HUDEP-2 (cell line): ENCODE results near the gene STRADA.

Experiments
- DNase-seq, 76 experiments: peaks; one replicate each; lab custom pipeline; 2025; ENCODE audit not compliant: unreplicated experiment in 76 of 76; lab: John Stamatoyannopoulos, UW

STRADA gene

DNA sequence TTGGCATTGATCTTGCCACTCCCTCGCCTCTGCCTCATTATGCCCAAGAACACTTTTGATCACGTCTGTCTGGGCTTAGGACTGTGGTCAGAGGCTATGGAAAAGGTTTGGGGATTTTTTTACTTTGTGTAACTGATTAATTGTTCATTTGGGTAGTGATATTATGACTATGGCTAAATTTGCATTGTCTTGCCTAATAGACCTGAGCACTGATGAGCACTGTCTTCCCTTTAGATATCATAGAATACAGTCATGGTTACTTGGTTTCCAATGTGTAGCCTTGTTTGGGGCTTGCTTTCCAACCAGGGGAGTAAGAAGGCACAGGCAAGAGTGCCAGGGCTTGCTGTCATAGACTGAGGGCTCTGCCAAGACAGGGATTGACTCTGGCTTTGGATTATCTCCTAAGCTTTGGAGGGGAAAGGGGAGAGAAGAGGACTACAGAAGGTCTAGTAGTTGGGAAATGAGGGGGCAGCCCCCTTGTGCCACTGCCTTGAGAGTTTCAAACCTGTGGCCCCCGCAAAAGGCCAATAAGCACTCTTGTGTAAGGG is 55.4 kb downstream of the STRADA start:
- DNase-seq = no peak

DNA sequence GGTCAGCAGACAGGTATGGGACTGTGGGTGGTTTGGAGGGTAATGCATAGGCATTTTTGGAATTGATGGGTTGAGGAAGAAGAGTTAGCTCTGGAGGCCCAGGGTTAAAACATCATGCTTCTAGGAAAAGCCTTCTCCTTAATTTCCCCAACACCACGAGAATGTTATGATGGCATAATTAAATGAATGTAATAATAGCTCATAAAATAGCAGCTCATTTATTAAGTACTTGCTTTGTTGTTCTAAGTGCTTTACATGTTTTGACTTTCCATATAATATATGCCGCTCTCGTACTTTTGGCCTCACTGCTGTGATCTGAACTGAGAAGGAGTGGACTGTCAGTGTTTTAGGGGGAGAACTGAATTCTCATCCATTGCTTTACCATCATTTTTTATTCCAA is 56.0 kb downstream of the STRADA start:
- DNase-seq = no peak

DNA sequence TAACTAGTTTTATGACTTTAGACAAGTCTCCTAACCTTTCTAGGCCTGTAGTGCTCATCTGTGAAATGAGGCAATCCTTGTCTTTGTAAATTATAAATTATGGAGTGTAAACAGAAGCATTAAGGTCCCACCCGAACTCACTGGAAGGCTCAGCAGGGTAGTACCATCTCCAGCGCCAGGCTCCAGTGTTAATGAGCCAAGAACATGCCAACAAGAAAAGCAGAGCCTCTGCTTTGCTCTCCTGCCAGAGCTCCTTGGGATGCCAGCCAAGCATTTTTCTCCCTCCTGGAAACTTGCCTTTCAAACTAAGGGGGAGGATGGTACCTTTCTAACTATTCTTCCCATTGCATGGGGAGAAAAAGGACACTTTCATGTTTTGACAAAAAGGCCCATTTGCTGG is 56.6 kb downstream of the STRADA start:
- DNase-seq = no peak

DNA sequence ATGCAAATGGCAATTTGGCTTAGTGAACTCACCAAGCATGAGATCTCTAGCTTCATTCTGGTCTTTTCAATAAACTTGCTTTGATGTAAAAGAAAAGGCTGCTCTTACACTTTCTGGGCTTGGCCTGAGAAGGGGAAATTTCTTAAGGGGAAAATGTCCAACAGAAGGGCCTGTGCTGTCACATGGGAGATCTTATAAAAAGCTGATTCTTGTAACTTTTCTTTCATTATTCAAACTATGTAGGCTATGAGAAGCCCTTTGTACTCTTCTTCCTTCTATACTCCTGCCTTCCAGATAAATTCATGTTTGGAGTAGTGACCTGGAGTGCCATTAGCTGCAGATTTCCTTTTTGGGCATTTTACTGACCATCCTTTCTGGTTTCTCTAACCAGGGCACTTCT is 58.6 kb downstream of the STRADA start:
- no peak for DNase-seq

DNA sequence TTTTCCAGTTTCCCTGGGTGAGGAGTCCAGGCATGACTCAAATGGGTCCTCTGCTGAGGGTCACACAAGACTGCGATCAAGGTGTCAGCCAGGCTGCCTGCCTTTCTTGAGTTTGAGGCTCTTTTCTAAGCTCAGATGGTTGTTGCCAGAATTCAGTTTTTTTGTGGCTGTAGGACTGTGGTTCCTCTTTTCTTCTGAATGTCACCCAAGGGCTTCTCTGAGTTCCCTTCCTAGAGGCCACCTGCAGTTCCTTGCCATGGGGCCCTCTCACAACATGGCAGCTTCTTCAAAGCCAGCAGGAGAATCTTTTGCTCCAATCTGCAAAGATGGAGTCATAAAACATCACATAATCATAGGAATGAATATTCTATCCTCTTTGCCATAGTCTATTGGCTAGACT is 59.2 kb downstream of the STRADA start:
- DNase-seq = no peak

DNA sequence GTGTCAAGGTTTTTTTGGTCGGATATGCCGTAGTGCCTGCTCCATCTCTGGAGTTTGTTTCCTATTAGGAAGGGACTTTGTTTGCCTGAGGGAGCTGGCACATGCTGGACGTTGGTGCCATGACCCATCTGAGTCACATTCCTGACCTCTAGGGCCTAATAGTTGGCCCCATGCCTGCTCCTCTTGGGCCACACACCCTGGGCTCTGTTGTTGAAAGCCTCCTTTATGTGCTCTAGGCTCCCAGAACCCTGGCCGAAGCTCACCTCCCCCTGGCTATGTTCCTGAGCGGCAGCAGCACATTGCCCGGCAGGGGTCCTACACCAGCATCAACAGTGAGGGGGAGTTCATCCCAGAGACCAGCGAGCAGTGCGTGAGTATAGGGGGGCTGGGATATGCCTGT is 60.1 kb downstream of the STRADA start:
- DNase-seq = no peak

DNA sequence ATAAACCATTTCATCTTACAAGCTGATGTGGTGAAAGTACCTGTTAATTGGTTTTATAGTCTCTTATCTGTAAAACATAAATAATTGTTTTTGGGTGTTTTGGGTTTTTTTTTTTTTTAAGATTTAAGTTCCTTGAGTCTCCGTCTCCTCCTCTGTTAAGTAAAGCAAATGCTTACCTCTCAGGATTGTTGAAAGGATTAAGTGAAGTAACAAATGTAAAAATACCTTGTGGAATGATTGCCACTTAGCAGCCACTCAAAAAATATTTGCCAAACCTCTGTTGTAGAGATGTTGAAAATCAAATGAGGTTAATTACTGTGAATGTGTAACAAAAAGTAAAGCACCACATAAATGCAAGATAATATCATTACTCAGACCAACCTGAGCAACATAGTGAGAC is 60.9 kb downstream of the STRADA start:
- DNase-seq = no peak

DNA sequence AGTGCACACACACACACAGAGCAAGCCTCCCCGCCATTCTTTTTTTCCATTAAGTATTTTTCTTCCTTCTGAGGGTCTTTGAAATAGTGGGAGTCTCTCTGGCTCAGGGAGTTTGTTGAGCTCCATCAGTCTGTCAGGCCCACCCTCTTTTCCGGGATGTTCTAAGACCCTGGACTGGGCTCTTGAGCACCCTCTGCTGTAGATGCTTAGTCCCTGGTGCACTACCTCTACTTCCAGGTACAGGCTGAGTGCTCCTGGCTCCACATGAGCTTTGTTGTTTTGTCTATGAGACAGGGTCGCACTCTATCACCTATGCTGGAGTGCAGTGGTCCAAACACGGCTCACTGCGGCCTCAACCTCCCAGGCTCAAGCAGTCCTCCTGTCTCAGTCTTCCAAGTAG is 62.4 kb downstream of the STRADA start:
- no peak for DNase-seq

DNA sequence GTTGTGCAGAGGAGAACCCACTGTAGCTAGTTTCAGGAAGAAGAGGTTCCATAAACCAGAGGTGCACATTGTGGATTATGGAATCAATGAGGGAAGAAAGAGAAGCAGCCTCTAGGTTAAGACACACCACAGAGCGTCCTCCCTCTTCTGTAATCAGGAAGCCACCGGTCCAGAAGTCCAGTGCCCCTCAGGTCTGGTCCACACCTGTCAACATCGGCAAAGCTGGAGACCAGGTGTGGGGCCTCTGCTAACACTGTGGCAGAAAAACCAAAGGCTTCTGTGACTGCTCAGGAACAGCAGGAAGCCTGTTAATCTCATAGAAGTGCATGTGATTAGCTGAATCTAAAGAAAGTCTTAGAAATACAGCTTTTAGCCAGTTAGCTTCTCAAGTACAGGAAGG is 65.0 kb downstream of the STRADA start:
- DNase-seq = no peak

DNA sequence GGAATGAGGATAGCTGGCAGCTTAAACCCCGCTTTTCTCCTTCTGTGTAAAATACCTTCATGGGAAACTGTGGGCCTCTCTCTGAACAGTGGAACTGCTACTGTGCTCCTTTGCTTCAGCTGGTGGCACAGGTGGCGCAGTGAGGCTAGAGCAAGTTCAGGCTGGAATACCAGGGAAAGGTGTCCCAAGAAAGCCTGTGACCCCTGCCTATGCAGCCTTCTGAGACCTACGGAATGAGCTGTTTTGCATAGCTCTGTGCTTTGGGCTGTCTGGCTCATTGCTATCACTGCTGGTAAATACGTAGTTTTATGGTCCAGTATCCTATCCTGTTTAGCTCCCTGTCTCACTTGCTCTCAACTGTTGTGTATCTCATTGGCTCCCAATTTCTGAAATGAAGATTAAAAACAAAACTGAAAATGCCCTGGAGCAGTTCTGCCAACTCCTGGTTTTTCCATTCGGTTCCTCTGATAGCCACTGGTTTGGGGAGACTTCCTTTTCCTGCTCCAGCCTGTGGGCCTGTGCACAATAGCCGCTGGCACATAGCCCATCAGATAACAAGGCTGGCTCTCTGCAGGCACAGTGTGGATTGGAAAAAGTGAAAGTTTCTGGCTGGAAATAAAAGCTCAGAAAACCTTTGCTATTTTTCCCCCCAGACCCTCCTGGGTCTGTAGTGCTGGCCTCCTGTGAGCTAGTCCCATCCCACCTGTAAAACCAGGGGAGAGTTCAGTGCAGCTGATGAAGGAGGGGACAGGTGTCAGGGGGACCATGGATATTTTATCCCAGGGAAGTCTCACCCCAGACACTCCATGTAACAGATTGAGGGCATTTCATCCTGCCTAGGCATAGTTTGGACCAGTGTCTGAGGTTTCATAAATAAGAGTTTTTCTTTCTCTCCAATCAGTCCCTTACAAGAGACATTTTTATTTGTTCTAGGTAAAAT is 65.7 kb downstream of the STRADA start:
- peak in 68 of 76 experiments; percentile 7 to 80 (median 52) for DNase-seq

DNA sequence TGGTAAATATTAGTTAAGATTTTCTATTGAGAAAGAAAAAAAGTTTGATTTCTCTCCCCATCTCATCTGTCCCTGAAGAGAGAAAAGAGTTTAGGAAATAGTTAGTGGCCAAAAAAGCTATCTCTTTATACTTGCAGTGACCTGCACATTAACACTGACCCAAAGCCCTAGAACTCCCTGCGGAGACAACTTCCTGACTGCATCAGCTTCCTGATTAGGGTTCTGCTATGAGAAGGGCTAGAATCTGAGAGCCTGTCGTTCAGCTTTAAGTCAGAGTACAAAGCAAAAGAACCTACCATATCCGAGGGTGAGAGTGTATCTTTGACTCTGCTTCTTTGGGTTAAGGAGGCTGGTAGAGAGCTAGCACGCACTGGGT is 66.4 kb downstream of the STRADA start:
- no peak for DNase-seq

DNA sequence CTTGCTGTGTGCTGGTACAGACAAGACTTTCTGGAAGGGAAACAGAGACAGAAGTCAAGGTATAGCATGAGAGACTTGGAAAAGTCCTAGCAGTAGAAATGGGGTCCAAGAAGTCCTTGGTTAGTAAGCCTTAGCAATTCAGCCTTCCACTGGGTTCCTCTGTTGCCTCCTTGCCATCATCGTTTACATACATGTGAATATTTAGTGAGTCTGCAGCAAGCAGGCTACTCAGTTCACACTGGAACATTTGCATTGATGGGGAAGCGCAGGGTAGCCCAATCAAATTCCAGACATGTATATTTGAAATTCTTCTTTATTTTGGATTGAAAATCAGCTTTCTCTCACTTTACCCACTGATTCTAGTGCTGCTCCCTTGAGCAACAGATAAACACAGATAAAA is 68.7 kb downstream of the STRADA start:
- DNase-seq = no peak

DNA sequence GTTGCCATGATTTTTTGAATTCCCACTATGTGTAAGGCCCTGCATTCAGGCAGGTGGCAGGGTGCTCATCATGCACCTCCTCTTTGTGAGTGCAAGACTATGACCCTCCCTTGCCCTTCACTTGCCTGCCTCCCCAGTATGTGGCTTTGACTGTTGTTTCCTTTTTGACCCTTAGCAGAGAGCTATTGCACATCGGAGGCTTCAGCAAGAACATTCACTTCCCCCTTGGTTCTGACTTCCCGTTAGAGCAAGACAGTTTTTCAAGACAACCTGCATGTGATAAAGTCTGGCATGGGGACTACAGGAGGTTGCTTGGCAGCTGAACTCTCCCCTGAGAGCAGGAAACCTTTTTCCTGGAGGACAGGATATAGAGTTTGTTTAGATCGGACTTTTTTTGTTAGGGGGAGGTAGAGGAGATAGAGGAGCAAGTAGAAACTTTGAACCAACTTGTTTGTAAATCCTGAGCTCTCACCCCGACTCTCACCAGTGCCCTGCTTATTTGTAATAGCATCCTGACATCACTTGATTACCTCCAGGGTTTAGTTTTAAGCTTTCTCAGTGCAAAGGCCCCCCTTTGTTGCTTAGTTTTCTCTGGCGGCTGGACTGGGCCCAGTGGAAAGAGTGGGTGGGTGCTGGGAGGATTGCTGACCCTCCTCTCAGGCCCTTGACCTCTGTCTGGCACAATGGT is 75.9 kb downstream of the STRADA start:
- DNase-seq = no peak

DNA sequence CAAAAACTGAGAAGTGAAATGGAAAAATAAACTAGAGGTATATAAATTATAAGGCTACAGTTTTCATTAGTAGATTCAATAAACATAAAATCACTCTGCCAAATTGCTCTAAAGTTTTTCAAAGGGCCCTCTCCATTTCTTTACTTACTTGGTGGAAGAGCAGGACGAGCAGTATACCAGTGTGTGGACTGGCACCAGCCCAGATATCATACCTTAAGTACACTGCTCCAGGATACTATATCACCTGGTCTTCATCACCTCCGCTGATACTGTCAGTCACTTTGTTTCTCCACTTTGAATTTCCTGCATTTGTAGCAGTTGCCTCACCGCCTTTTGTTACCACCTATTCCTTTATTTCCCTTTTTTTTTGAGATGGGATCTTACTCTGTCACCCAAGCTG is 81.7 kb downstream of the STRADA start:
- DNase-seq = no peak

DNA sequence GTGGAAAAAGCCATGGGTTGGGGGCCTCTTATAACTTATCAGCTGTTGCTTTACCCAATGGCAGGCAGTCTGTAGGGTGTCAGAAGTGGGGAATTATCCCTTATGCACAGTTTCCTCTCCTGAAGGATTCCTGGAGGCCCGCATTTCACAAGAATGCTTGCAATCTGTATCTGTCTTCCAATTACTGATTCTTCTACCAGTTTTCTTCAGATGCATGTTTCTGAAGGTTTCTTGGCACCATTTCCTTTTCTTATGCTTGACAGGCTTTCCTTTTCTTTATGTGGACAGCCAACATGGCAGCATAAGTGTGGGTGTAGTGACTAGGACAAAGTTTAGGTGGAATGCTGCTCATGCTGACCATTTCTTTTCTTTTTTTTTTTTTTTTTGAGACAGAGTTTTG is 83.2 kb downstream of the STRADA start:
- no peak for DNase-seq

DNA sequence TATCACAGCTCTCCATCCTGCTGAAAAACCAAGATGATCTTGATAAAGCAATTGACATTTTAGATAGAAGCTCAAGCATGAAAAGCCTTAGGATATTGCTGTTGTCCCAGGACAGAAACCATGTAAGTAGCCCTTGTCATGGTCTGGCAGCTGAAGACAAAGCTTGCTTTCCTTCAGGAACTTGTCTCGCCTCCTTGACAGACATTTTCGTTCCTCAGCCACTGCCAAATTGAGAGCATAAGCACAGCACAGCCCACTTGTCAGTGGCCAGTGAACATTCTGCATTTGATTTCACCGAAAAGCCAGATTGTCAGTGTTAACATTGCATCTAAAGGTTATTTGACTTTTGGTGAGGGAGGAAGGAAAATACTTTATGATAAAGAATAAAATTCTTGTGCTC is 83.8 kb downstream of the STRADA start:
- no peak for DNase-seq

DNA sequence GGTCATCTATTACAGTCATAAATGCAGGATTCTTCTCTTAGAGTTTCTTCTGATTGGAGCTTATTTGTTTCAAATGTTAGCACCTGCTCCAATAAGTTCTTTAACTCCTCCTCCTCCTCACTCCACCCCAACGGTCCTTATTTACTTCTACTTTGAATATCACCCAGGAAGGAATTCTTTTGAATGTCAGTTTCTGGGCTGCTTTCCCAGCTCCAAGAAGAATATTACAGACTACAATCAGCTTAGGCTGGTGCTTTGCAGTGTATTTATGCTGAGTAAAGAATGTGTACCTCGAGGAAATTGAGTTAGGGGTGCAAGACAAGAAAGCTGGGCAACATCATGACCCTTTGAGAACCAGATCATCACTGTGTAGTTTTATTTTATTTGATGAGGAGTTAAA is 88.5 kb downstream of the STRADA start:
- DNase-seq = no peak
